IMR-90 (cell line): ENCODE data around the gene MMP3. TPM values are rescaled to one million over a fixed set of nuclear protein-coding genes. Genes with fewer than 3 reads are reported as not detected.

ENCODE experiments used
- ATAC-seq: fragments of 200-7000 bp; cut with Tn5 transposase; 2 replicates; pipeline ENCODE4 v1.9.1; 2020; ENCODE audit warnings: low read depth, mild to moderate bottlenecking, moderate library complexity
- BruUV-seq: library from RNA; stranded (reverse); fragments of 400-500 nt; replicated peaks from 2 replicates; lab custom pipeline; 2021; lab: Mats Ljungman, UMichigan
- CTCF ChIA-PET: fragments of 300-600 bp; formaldehyde crosslinking; extraction: SDS; loops from one replicate; lab custom pipeline; 2021; ENCODE audit warnings: antibody characterized with exemption; lab: Yijun Ruan, JAX
- POLR2A ChIA-PET: fragments of 300-600 bp; sonication (Branson Sonifier 250); formaldehyde crosslinking; loops from one replicate; lab custom pipeline; 2022; ENCODE audit warnings: antibody characterized with exemption; ENCODE audit not compliant: unreplicated experiment; lab: Charles Lee
- DNase-seq: peaks from one replicate; pipeline ENCODE4 v3.0.0; 2013
- H2AFZ ChIP-seq: replicated peaks from 2 replicates; pipeline ENCODE3; 2013; ENCODE audit warnings: low read length, mild to moderate bottlenecking; ENCODE audit not compliant: poor library complexity
- H2AK5ac ChIP-seq: 2 replicates; pipeline ENCODE4 v1.6.1; 2013; ENCODE audit warnings: low read depth, low read length, inconsistent platforms
- H2AK9ac ChIP-seq: replicated peaks from 2 replicates; pipeline ENCODE3; 2013; ENCODE audit warnings: mild to moderate bottlenecking, low read depth, low read length, moderate library complexity; ENCODE audit not compliant: poor library complexity
- H2BK120ac ChIP-seq: 2 replicates; pipeline ENCODE4 v1.6.1; 2013; ENCODE audit warnings: low read depth, low read length, inconsistent platforms
- H2BK15ac ChIP-seq: 3 replicates; pipeline ENCODE4 v1.6.1; 2013; ENCODE audit warnings: low read depth, low read length, inconsistent platforms
- H2BK20ac ChIP-seq: 2 replicates; pipeline ENCODE4 v1.6.1; 2013; ENCODE audit warnings: low read depth, mild to moderate bottlenecking, inconsistent platforms, low read length, moderate library complexity
- H2BK5ac ChIP-seq: 2 replicates; pipeline ENCODE4 v1.6.1; 2013; ENCODE audit warnings: mild to moderate bottlenecking, low read depth, low read length, inconsistent platforms; ENCODE audit not compliant: poor library complexity, severe bottlenecking
- H3K14ac ChIP-seq: replicated peaks from 2 replicates; pipeline ENCODE4 v1.6.1; 2013; ENCODE audit warnings: low read depth, low read length, inconsistent platforms
- H3K18ac ChIP-seq: 2 replicates; pipeline ENCODE4 v1.6.1; 2013; ENCODE audit warnings: low read depth, low read length, control low read depth
- H3K23ac ChIP-seq: 2 replicates; pipeline ENCODE4 v1.6.1; 2013; ENCODE audit warnings: low read depth, low read length, inconsistent platforms
- H3K27ac ChIP-seq: 2 replicates; pipeline ENCODE4 v1.5.1; 2013; ENCODE audit warnings: mild to moderate bottlenecking, control low read depth, low read length; ENCODE audit not compliant: insufficient read depth
- H3K27me3 ChIP-seq: 2 replicates; pipeline ENCODE4 v1.6.1; 2013; ENCODE audit warnings: low read length; ENCODE audit not compliant: control insufficient read depth, insufficient read depth
- H3K36me3 ChIP-seq: 2 replicates; pipeline ENCODE4 v1.6.1; 2013; ENCODE audit warnings: low read length, mixed read lengths; ENCODE audit not compliant: control insufficient read depth, insufficient read depth
- H3K4ac ChIP-seq: 2 replicates; pipeline ENCODE4 v1.6.1; 2013; ENCODE audit warnings: low read depth, low read length, inconsistent platforms
- H3K4me1 ChIP-seq: 2 replicates; pipeline ENCODE4 v1.6.1; 2013; ENCODE audit warnings: low read length, mixed read lengths; ENCODE audit not compliant: control insufficient read depth, insufficient read depth
- H3K4me2 ChIP-seq: 2 replicates; pipeline ENCODE4 v1.6.1; 2013; ENCODE audit warnings: low read depth, mild to moderate bottlenecking, control low read depth, low read length, moderate library complexity
- H3K4me3 ChIP-seq: 2 replicates; pipeline ENCODE4 v1.5.1; 2013; ENCODE audit warnings: low read depth, mild to moderate bottlenecking, control low read depth, low read length, moderate library complexity; ENCODE audit not compliant: insufficient read depth
- H3K56ac ChIP-seq: 2 replicates; pipeline ENCODE4 v1.6.1; 2013; ENCODE audit warnings: low read length, inconsistent platforms; ENCODE audit not compliant: insufficient read depth; ENCODE audit errors: extremely low read depth
- H3K79me1 ChIP-seq, 2 experiments: 2 replicates each; pipeline ENCODE4 v1.6.1; 2013; ENCODE audit warnings: low read length in 2 of 2, inconsistent platforms in 1 of 2, low read depth in 1 of 2
- H3K9ac ChIP-seq: 2 replicates; pipeline ENCODE4 v1.6.1; 2013; ENCODE audit warnings: low read depth, low read length, control low read depth
- H3K9me1 ChIP-seq: 2 replicates; pipeline ENCODE4 v1.6.1; 2013; ENCODE audit warnings: low read length, inconsistent platforms; ENCODE audit not compliant: insufficient read depth
- H3K9me3 ChIP-seq: 2 replicates; pipeline ENCODE4 v1.6.1; 2013; ENCODE audit warnings: low read length; ENCODE audit not compliant: control insufficient read depth, insufficient read depth
- H4K20me1 ChIP-seq: 2 replicates; pipeline ENCODE4 v1.6.1; 2013; ENCODE audit warnings: low read length, inconsistent platforms; ENCODE audit not compliant: insufficient read depth
- H4K5ac ChIP-seq: 2 replicates; pipeline ENCODE4 v1.6.1; 2013; ENCODE audit warnings: mild to moderate bottlenecking, low read depth, low read length, control low read depth
- H4K8ac ChIP-seq, 2 experiments: 2 replicates each; pipeline ENCODE4 v1.6.1; 2013; ENCODE audit warnings: low read depth in 2 of 2, low read length in 2 of 2, control low read depth in 1 of 2, inconsistent platforms in 1 of 2
- H4K91ac ChIP-seq: 2 replicates; pipeline ENCODE4 v1.6.1; 2013; ENCODE audit warnings: low read depth, low read length, inconsistent platforms; ENCODE audit not compliant: insufficient read depth
- BHLHE40 ChIP-seq: fragments of 150-350 bp; IDR thresholded peaks from 2 replicates; pipeline ENCODE4 v1.6.1; 2016; ENCODE audit warnings: mild to moderate bottlenecking, low read depth, low read length
- CEBPB ChIP-seq: IDR thresholded peaks from 2 replicates; pipeline ENCODE4 v1.6.1; 2012; ENCODE audit warnings: low read depth, low read length, improper control_type of control experiment
- CHD1 ChIP-seq: IDR thresholded peaks from 2 replicates; pipeline ENCODE4 v1.6.1; 2012; ENCODE audit warnings: low read depth, low read length, improper control_type of control experiment
- MAZ ChIP-seq: IDR thresholded peaks from 2 replicates; pipeline ENCODE4 v1.6.1; 2012; ENCODE audit warnings: low read depth, mild to moderate bottlenecking, low read length, improper control_type of control experiment, moderate library complexity, borderline replicate concordance
- MXI1 ChIP-seq: IDR thresholded peaks from 2 replicates; pipeline ENCODE4 v1.6.1; 2012; ENCODE audit warnings: low read depth, mild to moderate bottlenecking, low read length, moderate library complexity, borderline replicate concordance
- RCOR1 ChIP-seq: IDR thresholded peaks from 2 replicates; pipeline ENCODE4 v1.6.1; 2012; ENCODE audit warnings: mild to moderate bottlenecking, low read length, improper control_type of control experiment; ENCODE audit not compliant: insufficient replicate concordance
- RFX5 ChIP-seq: IDR thresholded peaks from 2 replicates; pipeline ENCODE4 v1.8.0; 2012; ENCODE audit warnings: low read depth, mild to moderate bottlenecking, low read length, moderate library complexity
- SMC3 ChIP-seq: fragments of 150-350 bp; IDR thresholded peaks from 2 replicates; pipeline ENCODE4 v1.6.1; 2016; ENCODE audit warnings: low read depth, mild to moderate bottlenecking, antibody characterized with exemption, low read length, moderate library complexity
- WGBS, 2 experiments: methylation state at CpG; one replicate each; pipeline versions ENCODE4 v1.1.5 to v1.1.7; 2013; ENCODE audit warnings: missing lambda C conversion rate in 2 of 2; ENCODE audit not compliant: insufficient read length in 1 of 2; ENCODE audit errors: extremely low coverage in 2 of 2; 5-methylcytosine and 5-hydroxymethylcytosine counted together
- dilution Hi-C: fragments of 300-500 bp; cut with HindIII; formaldehyde crosslinking; loops from one replicate; pipeline ENCODE4 v1.14.3; 2018; ENCODE audit warnings: low sequenced_read_pairs; ENCODE audit not compliant: unreplicated experiment
- in situ Hi-C: fragments of 300-500 bp; cut with MboI; formaldehyde crosslinking; loops from 3 replicates; pipeline ENCODE4 v1.14.3; 2019; ENCODE audit warnings: low sequenced_read_pairs, inconsistent platforms, mixed read lengths
- intact Hi-C: fragments of 100-400 bp; cut with micrococcal nuclease; formaldehyde crosslinking; loops from 2 replicates; pipeline ENCODE4 v1.10.0; 2022
- polyA plus RNA-seq, 3 experiments: library from polyadenylated mRNA; depleted of rRNA; stranded (reverse); fragments of >200 nt; gene quantifications; 2 replicates each; pipeline ENCODE4 v1.2.3, GENCODE V29; 2012; ENCODE audit warnings: low replicate concordance in 1 of 3
- total RNA-seq: library from RNA; depleted of rRNA; stranded (reverse); fragments of >200 nt; gene quantifications from 2 replicates; pipeline ENCODE4 v1.2.3, GENCODE V29; 2012
- TF ChIP-seq, protein P1 (sequence below): fragments of 150-350 bp; IDR thresholded peaks from 2 replicates; pipeline ENCODE4 v1.6.1; 2016; ENCODE audit warnings: low read depth, mild to moderate bottlenecking, low read length, moderate library complexity, borderline replicate concordance

The MMP3 gene
- total and polyA plus RNA-seq, 2 of the 4 experiments (the other 2 are of a cell fraction): under 0.01 to 0.39 TPM

DNA sequence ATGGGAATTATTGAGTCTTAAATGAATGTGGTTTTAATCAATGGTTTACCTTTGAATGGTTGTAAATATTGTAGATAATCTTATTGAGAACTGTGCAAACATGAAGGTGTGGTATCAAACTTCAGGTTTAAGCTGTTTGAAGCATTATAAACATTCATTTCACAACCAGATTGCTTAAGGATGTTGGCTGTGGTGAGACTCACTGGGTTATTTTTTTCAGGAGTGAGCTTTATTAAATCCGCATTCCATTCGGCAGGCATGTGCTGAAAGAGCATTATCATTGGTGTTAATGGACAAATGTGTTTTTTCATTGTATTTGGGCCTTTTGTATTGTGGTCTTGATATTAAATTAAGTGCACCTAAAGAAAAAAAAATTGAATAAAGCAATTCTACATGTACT is 9.7 kb downstream of the MMP3 start:
- H2BK120ac ChIP-seq: no peak overlapping the region
- H3K27me3 ChIP-seq: no peaks in the 10 kb centered on the region; the same call in 1 of the 2 replicates
- TF ChIP-seq RFX5: no peak
- TF ChIP-seq BHLHE40: no peak
- TF ChIP-seq CHD1: no peak
- no peak for TF ChIP-seq SMC3
- TF ChIP-seq, protein P1, sequence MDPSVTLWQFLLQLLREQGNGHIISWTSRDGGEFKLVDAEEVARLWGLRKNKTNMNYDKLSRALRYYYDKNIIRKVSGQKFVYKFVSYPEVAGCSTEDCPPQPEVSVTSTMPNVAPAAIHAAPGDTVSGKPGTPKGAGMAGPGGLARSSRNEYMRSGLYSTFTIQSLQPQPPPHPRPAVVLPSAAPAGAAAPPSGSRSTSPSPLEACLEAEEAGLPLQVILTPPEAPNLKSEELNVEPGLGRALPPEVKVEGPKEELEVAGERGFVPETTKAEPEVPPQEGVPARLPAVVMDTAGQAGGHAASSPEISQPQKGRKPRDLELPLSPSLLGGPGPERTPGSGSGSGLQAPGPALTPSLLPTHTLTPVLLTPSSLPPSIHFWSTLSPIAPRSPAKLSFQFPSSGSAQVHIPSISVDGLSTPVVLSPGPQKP: no peak
- TF ChIP-seq CEBPB: no peak
- TF ChIP-seq MXI1: no peak
- TF ChIP-seq RCOR1: no peak
- no peak for TF ChIP-seq MAZ
- H3K79me1 ChIP-seq: no peaks in the 10 kb centered on the region
- no peak overlapping the region for H3K27ac ChIP-seq
- H3K9ac ChIP-seq: no peak overlapping the region
- H3K4me3 ChIP-seq: no peak overlapping the region
- dilution Hi-C loops: no loop called here
- ATAC-seq: no peak
- ChIA-PET POLR2A (no interaction called here), CTCF (interaction anchor here (0.6 kb wide), 1 partner anchor 62 kb away, joined by 3 read pairs; no protein-coding TSS in a partner anchor)
- no peak overlapping the region for H4K8ac ChIP-seq
- no peak overlapping the region for H2AFZ ChIP-seq
- no peak overlapping the region for H2AK5ac ChIP-seq
- H3K18ac ChIP-seq: no peak overlapping the region
- H2BK20ac ChIP-seq: no peak overlapping the region
- no TSS peak for BruUV-seq
- no peak overlapping the region for H4K5ac ChIP-seq
- no peaks in the 10 kb centered on the region for H3K9me3 ChIP-seq
- peaks cover 2% of the 10 kb centered on the region; the same call in 1 of the 2 replicates for H3K9me1 ChIP-seq
- no peaks in the 10 kb centered on the region; the same call in 1 of the 2 replicates for H3K4me1 ChIP-seq
- H2BK15ac ChIP-seq: no peak overlapping the region
- WGBS, 2 experiments: no CpG with 5 or more reads among the region's 2 CpGs
- H3K4ac ChIP-seq: no peak overlapping the region
- no peak overlapping the region for H3K56ac ChIP-seq
- H3K4me2 ChIP-seq: no peak overlapping the region
- no peaks in the 10 kb centered on the region for H4K20me1 ChIP-seq
- no peak for DNase-seq
- intact Hi-C loops: no loop called here
- no peak overlapping the region for H2AK9ac ChIP-seq
- no peak overlapping the region for H2BK5ac ChIP-seq
- H3K14ac ChIP-seq: no peak overlapping the region
- no peaks in the 10 kb centered on the region for H3K36me3 ChIP-seq
- in situ Hi-C loops: no loop called here
- no peak overlapping the region for H3K23ac ChIP-seq
- no peak overlapping the region for H4K91ac ChIP-seq
